ENCODE measurements around the gene AMER2. TPM values are rescaled to one million over a fixed set of nuclear protein-coding genes. Genes with fewer than 3 reads are reported as not detected.

The AMER2 gene
- total RNA-seq, 2 donors from 2014 or later = 0.02 to 0.07 TPM

DNA sequence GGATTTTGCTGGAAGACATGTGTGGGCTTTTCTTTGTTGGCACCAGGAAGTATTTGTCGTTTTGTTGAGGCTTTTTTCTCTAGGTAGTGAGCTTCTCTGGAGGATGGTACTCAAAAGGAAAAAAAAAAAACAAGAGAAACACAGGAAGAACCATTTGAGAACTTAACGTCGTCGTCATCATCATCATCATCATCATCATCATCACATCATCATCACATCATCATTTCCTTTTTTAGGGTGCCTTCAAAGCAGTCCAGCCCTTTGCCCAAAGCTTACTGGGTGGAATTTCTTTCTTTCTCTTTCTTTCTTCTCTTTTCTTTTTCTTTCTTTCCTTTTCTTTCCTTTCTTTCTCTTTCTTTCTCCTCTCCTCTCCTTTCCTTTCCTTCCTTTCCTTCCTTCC, 2.2 kb upstream of the AMER2 start:
- no peak overlapping the region for H3K4me3 ChIP-seq (ENCODE audit: low read length)
- H3K9me3 ChIP-seq (ENCODE audit: control insufficient read depth, low read length) = no peaks in the 10 kb centered on the region
- H3K27me3 ChIP-seq (ENCODE audit: control insufficient read depth, insufficient read depth, low read length, poor library complexity, severe bottlenecking) = peaks cover 50% of the 10 kb centered on the region
- H3K36me3 ChIP-seq (ENCODE audit: control insufficient read depth, insufficient read depth, low read length) = no peaks in the 10 kb centered on the region
- no peaks in the 10 kb centered on the region for H3K4me1 ChIP-seq (ENCODE audit: control insufficient read depth, insufficient read depth, low read length)
- no peak overlapping the region for H3K4me3 Mint-ChIP-seq
- H3K27me3 Mint-ChIP-seq (ENCODE audit: insufficient read depth) = peaks cover 69% of the 10 kb centered on the region
- WGBS, 2 experiments (ENCODE audit: insufficient coverage in 1 of 2, insufficient read length in 1 of 2) = 79% methylated on average over 4 of the region's 4 CpGs
- H3K9ac ChIP-seq (ENCODE audit: extremely low read depth, low read length, poor library complexity, severe bottlenecking) = no peak overlapping the region
- no peaks in the 10 kb centered on the region for H3K36me3 Mint-ChIP-seq (ENCODE audit: low read depth)
- no peak for TF ChIP-seq CTCF (conservative IDR thresholded peaks at IDR 0.05)
- no peak overlapping the region for H3K27ac ChIP-seq (ENCODE audit: low read depth, low read length)
- no peak for DNase-seq
- H3K27ac Mint-ChIP-seq = no peak overlapping the region
- H3K9me3 Mint-ChIP-seq = no peaks in the 10 kb centered on the region
- peaks cover 11% of the 10 kb centered on the region for H3K4me1 Mint-ChIP-seq

GRCh38 chr13:25172303-25172630, 179 bp upstream of the AMER2 start:
- H3K9me3 Mint-ChIP-seq = no peaks in the 10 kb centered on the region
- 57 to 62% methylated on average over 3 to 6 of the region's 6 CpGs for WGBS, 2 experiments (ENCODE audit: insufficient coverage in 1 of 2, insufficient read length in 1 of 2)
- peaks cover 18% of the 10 kb centered on the region for H3K4me1 Mint-ChIP-seq
- no peaks in the 10 kb centered on the region for H3K36me3 ChIP-seq (ENCODE audit: control insufficient read depth, insufficient read depth, low read length)
- H3K27ac Mint-ChIP-seq = no peak overlapping the region
- no peaks in the 10 kb centered on the region for H3K9me3 ChIP-seq (ENCODE audit: control insufficient read depth, low read length)
- no peaks in the 10 kb centered on the region for H3K36me3 Mint-ChIP-seq (ENCODE audit: low read depth)
- peak overlapping the region; percentile 66 for H3K4me3 Mint-ChIP-seq
- H3K4me3 ChIP-seq (ENCODE audit: low read length) = no peak overlapping the region
- no peak for DNase-seq
- peaks cover 71% of the 10 kb centered on the region for H3K27me3 Mint-ChIP-seq (ENCODE audit: insufficient read depth)
- H3K27me3 ChIP-seq (ENCODE audit: control insufficient read depth, insufficient read depth, low read length, poor library complexity, severe bottlenecking) = peaks cover 50% of the 10 kb centered on the region
- peak overlapping the region; percentile 80 for H3K27ac ChIP-seq (ENCODE audit: low read depth, low read length)
- no peaks in the 10 kb centered on the region for H3K4me1 ChIP-seq (ENCODE audit: control insufficient read depth, insufficient read depth, low read length)
- no peak for TF ChIP-seq CTCF (conservative IDR thresholded peaks at IDR 0.05)
- H3K9ac ChIP-seq (ENCODE audit: extremely low read depth, low read length, poor library complexity, severe bottlenecking) = no peak overlapping the region

DNA sequence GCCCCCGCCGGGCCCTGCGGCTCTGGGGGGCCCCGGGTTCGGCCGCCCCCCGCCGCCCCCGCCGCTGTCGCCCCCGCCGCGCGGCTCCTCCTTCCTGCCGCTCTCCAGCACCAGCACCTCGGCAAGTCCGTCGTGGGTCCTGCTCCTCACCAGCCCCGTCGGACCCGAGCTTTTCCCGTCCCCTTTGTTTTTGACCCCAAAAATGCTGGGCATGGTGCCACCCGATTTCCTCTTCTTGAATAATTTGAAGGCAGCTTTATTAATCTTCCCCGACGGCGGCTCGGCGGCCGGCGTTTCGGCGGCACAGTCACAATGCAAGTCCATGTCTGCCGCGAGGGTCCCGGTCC, 945 bp downstream of the AMER2 start:
- Mint-ChIP-seq H3K9me3 (no peaks in the 10 kb centered on the region), H3K27me3 (ENCODE audit: insufficient read depth) (peaks cover 64% of the 10 kb centered on the region), H3K4me3 (peak overlapping the region; percentile 66), H3K27ac (no peak overlapping the region), H3K4me1 (peaks cover 18% of the 10 kb centered on the region), H3K36me3 (ENCODE audit: low read depth) (no peaks in the 10 kb centered on the region)
- H3K36me3 ChIP-seq (ENCODE audit: control insufficient read depth, insufficient read depth, low read length) = no peaks in the 10 kb centered on the region
- peaks cover 50% of the 10 kb centered on the region for H3K27me3 ChIP-seq (ENCODE audit: control insufficient read depth, insufficient read depth, low read length, poor library complexity, severe bottlenecking)
- peak overlapping the region; percentile 80 for H3K27ac ChIP-seq (ENCODE audit: low read depth, low read length)
- H3K9me3 ChIP-seq (ENCODE audit: control insufficient read depth, low read length) = no peaks in the 10 kb centered on the region
- H3K4me3 ChIP-seq (ENCODE audit: low read length) = peak overlapping the region; percentile 67
- TF ChIP-seq CTCF (conservative IDR thresholded peaks at IDR 0.05) = no peak
- WGBS, 2 experiments (ENCODE audit: insufficient coverage in 1 of 2, insufficient read length in 1 of 2) = 1% methylated on average over 23 to 36 of the region's 36 CpGs
- DNase-seq = no peak
- no peak overlapping the region for H3K9ac ChIP-seq (ENCODE audit: extremely low read depth, low read length, poor library complexity, severe bottlenecking)
- H3K4me1 ChIP-seq (ENCODE audit: control insufficient read depth, insufficient read depth, low read length) = no peaks in the 10 kb centered on the region

All from endodermal cell (in vitro differentiated cells).